GM21619 (cell line): ENCODE measurements around the gene MOGAT3.

ENCODE experiments used
- ATAC-seq: cut with Tn5 transposase; IDR thresholded peaks from one replicate; pipeline ENCODE4 v1.9.1; 2021; ENCODE audit not compliant: unreplicated experiment

The MOGAT3 gene

DNA sequence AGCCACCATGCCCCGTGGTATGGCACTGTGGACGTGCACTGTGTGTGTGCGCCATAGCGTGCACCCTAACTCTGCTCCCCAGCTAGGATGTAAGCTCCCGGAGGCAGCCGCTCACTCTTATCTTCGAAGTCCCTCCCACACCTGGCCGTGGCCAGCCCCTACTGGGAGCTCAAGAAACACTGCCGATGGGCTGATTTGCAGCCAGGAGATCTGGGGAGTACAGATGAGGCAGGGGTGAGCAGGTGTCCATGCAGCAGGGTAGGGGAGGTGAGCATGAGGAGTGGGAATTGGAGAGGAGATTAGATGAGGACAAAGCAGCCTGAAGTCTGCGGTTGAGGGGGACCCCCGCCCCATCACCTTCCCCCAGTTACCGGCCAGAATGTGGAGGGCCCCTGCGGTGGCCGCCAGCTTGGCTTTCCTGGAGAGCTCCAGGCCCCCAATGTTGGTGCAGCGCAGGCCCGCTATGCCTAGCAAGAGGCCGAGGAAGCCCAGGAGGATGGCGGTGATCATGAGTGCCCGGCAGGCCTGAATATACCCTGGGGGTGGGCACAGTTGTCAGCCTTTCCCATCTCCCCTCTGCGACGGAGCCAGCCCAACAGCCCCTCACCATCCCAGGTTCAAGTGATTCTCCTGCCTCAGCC is 33.2 kb upstream of the MOGAT3 start:
- no peak for ATAC-seq

DNA sequence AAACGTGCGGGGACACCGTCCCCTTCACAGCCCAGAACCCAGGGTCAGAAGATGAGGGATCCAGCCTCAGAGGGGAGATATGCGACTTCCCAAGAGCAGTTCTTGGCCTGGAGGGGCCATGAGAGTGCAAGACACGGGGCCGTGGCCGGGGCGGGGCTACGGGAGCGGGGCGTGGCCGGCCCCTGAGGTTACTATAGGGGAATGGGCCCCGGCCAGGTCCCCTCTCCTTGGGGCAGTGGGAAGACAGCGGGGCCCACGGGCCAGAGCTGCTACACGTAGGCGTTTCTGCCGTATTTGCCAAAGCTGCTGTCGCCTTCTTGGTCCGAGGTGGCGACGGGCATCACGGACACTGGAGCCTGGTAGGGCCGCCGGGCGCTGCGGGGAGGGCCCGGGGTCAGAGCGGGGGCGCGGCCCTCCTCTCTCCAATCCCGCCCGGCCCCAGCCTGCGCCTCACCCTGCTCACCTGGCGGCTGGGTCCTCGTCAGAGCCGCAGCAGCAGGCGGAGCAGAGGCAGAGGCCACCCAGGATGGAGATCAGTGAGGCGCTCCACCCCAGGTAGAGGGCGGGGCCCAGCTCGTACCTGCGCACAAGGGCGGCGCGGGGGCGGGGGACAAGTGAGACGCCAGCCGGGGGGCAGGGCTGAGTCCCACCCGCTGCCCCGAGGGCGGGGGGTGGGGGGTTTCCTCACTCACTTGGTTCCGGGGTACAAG is 31.5 kb upstream of the MOGAT3 start:
- no peak for ATAC-seq

DNA sequence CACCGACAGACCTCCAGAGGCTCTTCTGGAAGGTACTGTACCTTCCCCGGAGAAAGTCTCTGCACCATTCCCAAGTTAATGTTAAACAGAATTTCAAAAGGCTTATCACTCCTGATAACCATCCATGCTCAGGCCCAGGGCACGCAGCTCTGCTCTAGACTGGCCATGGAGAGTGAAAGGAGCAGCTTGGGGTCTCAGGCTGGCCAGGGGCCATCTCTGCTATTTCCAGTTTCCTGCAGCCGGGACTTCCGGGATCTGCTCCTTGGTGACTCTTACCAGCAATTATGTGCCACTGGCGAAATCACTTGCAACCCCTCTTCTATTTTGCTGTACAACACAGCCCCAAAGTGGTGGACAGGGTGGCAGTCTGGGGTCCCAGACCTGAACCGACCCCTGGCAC is 30.8 kb upstream of the MOGAT3 start:
- no peak for ATAC-seq

DNA sequence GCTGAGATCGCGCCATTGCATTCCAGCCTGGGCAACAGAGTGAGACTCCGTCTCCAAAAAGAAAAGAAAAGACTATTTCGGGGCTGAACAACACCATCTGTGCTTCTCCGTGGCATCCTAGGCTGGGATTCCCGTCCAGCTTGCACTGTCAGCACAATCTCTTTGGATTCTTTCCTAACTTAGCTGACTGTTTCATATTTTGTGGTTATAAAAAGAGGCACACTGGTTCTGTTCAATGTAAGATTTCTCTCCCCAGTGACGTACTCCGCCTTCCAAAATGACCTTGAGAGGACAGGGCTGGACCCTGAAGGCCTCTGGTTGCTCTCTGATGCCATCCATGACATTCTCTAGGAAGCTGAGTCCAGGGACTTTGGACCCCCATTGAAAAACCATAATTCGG is 25.9 kb upstream of the MOGAT3 start:
- ATAC-seq: no peak

DNA sequence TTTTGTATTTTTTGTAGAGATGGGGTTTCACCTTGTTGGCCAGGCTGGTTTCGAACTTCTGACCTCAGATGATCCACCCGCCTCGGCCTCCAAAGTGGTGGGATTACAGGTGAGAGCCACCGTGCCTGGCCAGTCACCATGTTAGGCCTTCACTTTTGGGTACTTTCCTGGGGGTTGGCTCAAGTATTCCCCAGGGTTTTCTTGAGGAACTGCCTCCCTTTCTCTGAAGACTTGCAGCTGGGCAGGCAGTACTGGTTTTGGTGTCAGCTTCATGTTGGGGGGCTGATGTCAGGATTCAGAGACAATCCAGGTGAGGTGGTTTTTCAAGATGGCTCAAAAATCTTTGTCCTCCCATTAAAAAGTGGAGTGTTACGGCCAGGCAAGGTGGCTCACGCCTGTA is 24.8 kb upstream of the MOGAT3 start:
- ATAC-seq: no peak

DNA sequence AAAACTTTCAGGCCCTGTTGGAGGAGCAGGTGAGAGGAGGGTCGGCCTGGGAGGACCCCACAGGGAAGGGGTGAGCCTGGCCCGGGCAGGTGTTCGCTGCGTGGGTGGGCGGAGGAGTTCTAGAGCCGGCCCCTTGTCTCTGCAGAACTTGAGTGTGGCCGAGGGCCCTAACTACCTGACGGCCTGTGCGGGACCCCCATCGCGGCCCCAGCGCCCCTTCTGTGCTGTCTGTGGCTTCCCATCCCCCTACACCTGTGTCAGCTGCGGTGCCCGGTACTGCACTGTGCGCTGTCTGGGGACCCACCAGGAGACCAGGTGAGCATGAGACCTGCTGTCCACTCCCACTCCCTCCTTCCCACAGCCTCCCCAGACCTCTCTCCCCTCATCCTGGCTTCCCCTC is 22.7 kb upstream of the MOGAT3 start:
- no peak for ATAC-seq

DNA sequence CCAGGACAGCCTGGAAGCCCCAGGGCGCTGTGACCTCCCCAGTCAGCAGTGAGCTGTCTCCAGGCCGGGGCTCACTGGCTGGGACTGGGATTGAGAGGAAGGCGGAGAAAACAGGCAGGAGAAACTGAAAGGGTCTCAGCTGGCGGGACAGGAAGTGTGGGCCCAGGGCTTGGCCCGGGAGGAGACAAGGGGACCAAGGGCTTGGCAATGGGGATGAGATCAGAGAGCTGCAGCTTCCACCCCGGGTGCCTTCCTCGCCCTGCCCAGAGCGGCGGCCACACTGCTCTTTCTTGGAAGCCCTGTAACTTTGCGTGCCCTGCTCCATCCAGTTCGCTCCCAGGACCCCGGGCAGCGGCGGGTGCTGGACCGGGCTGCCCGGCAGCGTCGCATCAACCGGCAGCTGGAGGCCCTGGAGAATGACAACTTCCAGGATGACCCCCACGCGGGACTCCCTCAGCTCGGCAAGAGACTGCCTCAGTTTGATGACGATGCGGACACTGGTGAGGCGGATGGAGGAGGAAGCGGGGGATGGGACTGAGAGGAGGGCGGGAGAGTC is 21.5 kb upstream of the MOGAT3 start:
- no peak for ATAC-seq

DNA sequence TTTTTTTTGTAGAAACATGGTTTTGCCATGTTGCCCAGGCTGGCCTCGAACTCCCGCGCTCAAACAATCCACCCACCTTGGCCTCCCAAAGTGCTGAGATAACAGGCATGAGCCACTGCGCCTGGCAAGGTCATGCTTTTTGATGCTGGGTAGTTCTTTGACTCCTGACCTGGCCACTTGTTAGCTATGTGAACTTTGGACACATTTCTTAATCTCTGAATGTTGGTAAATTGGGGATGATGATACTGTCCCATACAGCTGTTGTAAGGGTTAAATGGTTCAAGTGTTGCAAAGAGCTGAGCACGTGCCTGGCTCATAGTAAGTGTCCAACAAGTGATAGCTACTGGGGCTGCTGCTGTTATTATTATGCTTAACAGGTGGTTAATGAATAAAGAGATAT is 19.5 kb upstream of the MOGAT3 start:
- no peak for ATAC-seq

DNA sequence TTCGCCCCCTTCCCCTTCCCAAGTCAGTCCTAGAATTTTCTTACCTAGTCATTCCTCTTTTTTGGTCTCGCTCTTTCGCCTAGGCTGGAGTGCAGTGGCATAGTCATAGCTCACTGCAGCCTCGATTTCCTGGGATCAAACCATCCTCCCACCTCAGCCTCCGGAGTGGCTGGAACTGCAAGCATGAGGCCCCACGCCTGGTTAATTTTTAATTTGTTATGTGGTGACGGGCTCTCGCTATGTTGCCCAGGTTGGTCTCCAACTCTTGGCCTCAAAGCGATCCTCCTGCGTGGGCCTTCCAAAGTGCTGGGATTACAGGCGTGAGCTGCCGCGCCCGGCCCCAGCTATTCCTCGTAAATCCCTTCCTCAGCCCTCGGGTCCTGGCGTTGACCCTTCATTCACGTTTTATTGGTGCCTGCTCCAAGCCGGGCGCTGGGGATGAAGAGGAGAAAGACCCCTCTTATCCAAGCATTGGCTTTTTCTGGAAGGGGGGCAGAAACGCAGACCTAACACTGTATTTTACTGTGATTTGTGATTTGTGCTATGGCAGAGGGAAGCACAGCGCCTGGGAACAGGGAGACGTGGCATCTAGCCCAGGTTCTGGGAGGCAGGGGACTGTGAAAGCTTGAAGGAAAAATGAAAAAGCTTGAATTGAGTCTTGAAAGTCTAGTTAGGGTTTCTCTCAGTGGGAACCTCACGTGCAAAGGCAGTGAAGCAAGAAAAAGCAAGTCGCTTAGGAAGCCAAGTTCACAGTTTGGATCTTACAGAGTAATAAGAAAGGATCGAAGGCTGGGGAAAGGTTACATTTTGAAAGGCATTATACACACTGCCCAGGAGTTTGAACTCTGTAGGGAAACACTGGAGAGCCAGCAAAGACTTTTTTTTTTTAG is 17.6 kb upstream of the MOGAT3 start:
- peak; percentile 9 for ATAC-seq

DNA sequence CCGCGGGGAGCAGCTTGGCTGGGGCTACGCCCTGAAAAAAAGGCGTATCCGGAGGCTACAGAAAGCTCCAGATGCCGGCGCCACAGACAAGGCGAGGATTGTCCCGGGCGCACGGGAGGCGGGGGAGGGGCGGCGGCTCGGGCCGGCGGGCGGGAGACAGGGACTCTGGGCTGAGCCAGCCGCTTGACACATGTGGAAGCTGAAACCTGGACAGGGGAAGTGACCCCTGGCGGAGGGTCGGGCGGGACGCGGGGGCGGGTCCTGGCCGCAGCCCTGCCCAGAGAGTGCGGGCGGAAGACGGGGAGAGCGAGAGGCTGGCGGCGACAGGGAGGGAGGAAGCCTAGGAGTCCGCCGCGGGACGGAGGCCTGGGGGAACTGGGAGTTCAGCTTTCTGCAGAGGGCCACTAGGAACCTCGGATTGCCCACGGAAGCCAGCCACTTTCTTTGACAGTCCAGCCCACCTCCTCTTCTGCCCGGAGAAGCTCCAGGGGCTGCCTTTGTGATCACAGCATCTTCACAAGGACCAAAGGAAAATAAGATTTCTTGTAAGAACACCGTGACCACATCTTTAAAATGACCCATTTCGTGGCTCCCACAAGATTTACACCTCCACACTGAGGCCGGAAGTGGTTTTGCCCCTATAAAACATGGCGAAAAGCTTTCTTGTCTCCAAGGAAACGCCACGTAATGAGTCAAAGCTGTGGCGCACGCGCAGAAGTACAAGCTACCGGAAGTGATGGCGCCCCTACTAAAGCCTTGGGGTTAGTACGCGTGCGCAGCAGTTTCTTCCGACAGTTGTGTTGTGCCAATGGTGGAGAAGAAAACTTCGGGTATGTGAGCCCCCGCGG is 16.8 kb upstream of the MOGAT3 start, which contains the start of the genes PLOD3 and ZNHIT1:
Gene PLOD3, minus strand, starts transcription at position 194 of the 848 bp plus-strand sequence. CDS start 307 bp downstream, outside the sequence.
Gene ZNHIT1, plus strand, starts transcription at position 778 of the 848 bp plus-strand sequence. Its CDS starts 31 bp downstream, at position 809.
- peak; percentile 64 for ATAC-seq

DNA sequence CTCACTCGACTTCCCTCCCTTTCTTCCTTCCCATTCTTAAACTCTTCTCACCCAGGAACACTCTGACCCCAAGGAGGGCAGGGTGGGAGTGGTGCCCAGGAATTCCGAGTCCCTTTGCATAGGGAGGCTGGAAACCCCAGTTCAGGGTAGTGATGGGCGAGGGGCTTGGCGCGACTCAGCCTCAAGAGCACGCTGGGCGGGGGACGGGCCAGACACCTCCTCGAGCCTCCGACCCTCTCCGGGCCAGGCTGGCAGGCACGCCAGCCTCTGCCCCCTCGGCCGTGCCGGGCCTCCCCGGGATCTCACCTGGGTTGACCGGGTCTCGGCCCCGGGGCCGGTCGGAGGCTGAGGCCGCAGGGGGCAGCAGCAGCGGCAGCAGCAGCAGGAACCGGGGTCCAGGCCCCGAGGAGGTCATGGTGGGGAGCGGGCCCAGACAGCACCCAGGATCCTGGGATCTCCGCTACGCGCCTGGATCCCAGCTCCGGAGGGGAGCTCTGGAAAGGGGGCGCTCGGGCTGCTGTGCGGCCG is 16.1 kb upstream of the MOGAT3 start:
- peak; percentile 23 for ATAC-seq

DNA sequence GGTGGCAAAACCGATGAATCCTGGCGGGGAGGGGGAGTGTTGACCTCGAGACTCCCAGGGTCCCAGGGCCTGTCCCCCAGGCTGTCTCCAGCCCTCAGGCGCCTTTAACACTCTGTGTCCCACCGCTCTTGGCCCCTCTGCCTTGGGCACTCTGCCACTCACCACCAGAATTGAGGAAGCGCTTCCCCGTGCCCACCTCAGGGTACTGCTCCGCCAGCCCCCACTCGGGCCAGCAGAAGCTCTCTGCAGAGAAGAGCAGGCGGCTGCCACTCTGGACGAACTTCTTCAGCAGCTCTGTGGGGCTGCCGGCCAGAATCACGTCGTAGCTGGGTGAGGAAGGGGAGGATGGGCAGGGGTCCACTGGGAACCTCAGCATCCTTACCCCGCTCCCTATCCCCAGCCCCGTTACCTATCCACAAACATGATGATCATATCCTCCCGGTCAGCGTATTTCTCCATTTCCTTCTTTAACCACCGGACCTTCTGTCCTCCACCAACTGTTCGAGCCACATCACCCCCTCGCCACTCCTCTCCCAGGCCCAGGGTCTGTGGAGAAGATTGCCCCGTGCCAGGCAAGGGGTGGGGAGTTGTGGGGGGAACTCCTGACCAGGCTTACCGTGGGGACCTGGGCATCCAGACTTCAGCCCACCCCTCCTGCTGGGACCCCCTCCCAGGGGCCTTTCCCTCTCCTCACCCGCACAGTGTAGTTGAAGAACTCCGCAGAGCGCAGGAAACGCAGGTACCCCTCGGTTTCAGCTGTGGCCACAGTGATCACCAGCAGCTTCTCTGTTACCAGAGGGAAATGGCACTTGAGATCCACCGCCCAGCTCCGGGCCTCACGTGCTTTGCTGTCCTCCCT is 15.4 kb upstream of the MOGAT3 start:
- ATAC-seq: no peak

DNA sequence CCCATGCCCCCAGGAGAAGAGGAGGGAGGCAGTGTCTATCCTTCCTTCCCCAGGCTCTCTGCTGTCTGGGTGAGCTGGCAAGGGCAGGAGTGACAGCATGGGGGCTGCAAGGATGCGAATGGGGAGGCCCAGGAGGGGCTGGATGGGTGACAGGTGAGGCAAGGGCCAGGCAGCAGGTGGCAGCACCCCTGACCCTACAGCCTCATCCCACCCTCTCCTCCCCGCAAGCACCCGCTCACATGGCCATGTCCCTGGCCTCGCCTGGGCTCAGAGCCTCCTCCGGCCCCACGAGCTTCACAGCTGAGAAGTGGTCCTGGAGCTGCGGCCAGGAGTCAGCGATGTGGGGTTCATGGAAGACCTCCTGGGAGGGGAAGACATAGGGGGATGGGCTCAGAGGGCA is 11.2 kb upstream of the MOGAT3 start:
- no peak for ATAC-seq

DNA sequence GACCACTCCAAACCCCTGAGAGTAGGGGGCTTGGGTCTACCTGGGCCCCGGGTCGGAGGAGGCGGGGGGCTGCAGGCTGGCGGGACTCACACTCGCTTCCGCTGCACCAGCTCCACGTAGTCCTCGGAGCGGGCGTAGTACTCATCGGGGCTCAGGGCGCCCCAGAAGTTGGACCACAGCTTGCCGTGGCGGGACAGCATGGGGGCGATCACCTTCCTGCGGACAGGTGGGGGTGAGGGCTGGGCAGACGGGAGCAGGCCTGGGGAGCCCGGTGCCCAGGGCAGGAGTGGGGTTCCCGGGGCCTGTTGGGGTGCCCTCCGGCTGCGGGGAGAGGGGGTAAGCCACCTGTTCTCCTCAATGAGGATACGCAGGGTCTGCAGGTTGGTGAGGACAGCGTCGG is 10.7 kb upstream of the MOGAT3 start:
- ATAC-seq: no peak

DNA sequence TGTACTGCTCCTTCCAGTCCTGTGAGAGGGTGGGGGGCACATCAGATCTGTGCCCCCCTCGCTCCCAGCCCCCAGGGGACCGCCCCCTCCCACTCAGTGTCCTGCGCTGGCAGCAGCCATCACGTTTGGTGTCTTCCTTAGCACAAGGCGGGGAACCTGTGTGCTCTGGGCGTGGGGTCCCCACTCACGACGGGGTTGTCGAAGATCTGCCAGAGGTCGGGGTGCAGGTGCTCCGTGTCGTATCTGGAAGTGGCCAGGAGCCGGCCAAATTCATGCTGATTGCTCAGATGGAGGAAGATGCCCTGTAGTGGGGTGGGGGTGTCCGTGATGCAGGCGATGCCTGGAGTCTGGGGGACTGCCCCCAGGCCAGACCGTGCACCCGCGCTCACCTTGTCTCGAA is 9.3 kb upstream of the MOGAT3 start:
- ATAC-seq: no peak

DNA sequence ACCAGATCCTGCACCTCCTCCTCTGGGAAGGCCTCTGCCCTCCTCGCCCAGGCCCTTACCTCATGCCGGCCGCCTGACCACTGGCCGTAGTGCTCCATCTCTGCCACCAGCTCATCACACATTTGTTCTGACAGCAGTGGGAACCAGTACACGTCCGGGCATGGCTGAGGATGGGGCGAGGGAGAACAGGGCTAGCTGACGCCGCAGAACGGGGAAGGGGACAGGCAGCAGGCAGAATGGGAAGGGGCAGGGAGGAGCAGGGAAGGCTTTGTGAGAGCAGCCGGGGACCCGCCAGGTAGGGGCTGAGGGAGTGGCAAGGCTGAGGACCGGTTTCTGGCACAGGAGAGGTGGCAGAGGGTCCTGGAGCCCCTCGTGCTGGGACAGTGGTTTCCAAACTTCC is 8.0 kb upstream of the MOGAT3 start:
- ATAC-seq: no peak

DNA sequence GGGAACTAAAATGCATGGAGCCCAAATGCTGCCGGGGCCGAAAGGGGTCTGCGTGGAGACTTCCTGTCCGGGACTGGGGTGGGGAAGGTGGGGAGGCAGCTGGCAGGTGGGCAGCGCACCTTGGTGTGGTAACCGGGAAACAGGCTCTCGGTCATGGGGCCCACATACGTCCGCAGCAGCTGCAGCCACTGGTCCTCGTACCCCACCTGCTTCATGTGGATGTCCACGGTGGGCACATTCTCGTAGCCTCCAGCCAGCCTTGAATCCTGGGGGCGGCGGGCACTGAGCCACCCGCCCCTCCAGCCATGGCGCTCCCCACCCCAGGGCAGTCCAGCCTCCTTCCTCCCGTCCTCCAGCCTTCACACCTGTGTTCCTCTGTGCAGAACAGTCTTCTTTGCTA is 6.6 kb upstream of the MOGAT3 start:
- ATAC-seq: no peak

DNA sequence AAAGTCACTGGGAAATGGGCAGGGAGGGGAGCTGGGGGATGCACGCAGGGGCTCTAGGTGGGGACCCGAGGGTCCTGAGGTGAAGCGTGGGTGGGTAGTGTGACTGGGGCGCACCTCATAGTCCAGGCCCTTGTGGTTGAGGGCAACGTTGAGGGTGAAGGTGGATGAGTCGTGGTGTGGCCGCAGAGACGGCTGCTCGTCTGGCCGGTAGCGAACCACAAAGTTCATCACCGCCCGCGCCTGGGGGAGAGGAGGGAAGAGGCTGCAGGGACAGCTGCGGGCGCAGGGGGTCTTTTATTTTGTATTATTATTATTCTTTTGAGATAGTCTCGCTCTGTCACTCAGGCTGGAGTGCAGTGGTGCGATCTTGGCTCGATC is 5.8 kb upstream of the MOGAT3 start:
- ATAC-seq: no peak

DNA sequence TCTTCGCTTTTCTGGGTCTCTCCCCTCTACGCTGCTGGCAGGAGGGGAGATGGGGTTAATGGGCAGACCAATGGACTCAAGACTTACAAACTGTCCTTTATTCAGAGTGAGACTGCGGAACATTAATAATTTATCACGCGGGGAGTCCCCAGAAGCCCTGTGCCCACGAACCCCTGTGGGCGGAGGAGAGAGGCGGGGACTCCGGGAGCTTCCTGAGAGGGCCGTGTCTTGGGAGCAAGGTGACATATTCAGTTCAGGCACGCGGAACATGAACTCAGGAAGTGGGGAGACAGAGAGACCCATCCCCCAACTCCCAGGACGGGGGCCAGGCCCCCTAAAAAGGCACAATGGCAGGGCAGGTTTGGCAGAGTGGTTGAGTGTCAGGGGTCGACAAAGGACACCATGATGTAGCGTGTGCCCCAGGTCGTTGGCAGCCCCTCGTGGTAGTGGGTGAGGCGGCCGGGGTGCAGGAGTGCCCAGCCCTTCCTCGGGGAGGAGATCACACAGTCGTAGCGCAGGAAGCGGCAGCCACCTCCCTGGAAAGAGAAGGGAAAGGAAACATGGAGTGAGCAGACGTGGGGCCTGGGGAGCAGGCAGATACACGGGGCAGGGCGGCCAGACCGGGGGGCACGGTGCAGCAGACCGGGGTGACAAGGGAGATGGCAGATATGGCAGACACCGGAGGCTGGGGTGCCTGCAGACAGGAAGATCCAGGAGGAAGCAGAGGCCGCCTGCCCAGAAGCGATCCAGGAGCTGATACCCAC is 5.2 kb upstream of the MOGAT3 start:
- ATAC-seq: no peak
